ENCODE data around the gene ARMH3.
"Not testable (repeated sequence)": the region's sequence is repeated elsewhere in the genome, so short reads cannot be mapped to it uniquely, and the experiment has no call there.

Gene ARMH3

GRCh38 chr10:102040305-102041050, 15.5 kb downstream of the ARMH3 start:
- no peak for DNase-seq

- DNase-seq = no peak
Observed at GRCh38 chr10:102038410-102038809, 17.6 kb downstream of the ARMH3 start.

- not testable (repeated sequence) for DNase-seq
Observed at GRCh38 chr10:102035807-102036206, 20.2 kb downstream of the ARMH3 start.

GRCh38 chr10:102033787-102034186, 22.2 kb downstream of the ARMH3 start:
- DNase-seq = no peak

DNA sequence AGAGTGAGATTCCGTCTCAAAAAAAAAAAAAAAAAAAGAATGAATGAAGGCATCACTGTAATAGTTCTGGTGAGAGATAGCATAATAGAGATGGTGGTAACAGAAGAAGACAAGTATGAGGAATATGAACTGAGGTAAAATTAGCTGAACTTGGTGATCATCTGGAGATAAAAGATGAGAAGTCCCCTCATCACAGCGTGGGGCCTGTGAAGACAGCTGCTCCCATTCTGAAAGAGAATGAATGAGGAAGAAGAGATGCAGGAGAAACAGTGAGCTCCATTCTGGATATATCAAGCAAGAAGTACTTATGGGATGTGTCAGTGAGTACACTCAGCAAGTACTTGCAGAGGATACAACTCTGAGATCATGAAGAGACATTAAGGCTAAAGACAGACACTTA, 28.7 kb downstream of the ARMH3 start:
- DNase-seq = no peak

DNA sequence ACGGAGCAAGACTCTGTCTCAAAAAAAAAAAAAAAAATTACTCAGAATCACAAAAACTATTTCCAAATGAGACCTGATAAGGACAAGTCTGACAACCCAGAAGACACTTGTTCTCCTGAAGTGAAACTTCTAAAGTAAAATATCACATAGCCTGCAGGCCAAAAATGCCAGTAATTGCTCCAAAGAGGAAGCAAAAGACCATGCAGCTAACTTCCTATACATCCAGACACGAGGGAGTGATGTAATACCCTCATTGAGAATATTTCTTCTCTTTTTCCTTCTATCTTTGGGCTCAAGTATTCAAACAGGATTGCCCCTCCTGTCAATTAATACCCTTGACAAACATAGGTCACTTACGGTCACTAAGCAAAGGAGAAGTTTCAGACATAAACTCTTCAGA, 31.2 kb downstream of the ARMH3 start:
- DNase-seq = no peak

DNA sequence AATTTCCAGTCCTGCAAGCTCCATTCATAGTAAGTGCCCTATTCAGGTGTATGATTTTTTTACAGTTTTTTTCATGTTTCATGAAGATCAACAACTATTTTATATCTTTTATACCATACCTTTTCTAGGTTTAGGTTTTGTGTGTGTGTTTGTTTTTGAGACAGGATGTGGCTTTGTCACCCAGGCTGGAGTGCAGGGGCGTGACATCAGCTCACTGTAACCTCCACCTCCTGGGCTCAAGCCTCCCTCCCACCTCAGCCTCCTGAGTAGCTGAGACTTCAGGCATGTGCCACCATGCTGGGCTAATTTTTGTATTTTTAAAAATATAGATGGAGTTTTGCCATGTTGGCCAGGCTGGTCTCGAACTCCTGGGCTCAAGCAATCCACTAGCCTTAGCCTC, 35.0 kb downstream of the ARMH3 start:
- no peak for DNase-seq

- no peak for DNase-seq
Observed at GRCh38 chr10:102017295-102017694, 38.7 kb downstream of the ARMH3 start.

- no peak for DNase-seq
Observed at GRCh38 chr10:102016416-102016815, 39.6 kb downstream of the ARMH3 start.

GRCh38 chr10:102010961-102011360, 45.0 kb downstream of the ARMH3 start:
- DNase-seq = no peak

DNA sequence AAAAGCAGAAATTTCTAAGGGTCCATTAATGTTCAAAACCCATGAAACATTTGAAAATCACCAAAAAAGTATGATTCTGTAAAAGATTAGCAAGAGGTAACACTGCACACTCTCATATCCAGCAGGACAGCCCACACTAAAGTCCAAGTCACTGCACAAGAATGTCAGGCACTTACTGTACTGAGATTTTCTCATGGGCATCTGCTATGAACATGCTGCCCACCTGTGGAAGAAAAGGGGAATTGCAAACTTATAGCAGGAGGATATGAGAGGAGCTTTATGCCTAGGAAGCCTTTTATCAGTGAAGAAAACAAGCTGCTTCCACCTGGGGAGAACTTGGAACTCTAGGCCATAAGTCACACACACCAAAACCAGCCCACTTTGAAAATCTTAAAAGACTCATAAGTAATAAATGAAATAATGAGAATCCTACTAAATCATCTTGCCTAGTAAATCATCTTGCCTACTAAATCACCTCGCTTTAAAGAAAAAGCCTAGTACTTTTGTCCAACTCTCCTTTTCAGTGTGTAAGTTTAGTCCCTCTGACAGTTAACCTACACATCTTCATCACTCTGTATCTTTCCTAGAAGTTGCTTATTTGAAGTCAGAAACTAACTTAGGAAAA, 46.1 kb downstream of the ARMH3 start:
- DNase-seq = peak; percentile 62

GRCh38 chr10:102007796-102008195, 48.2 kb downstream of the ARMH3 start:
- DNase-seq = no peak

DNA sequence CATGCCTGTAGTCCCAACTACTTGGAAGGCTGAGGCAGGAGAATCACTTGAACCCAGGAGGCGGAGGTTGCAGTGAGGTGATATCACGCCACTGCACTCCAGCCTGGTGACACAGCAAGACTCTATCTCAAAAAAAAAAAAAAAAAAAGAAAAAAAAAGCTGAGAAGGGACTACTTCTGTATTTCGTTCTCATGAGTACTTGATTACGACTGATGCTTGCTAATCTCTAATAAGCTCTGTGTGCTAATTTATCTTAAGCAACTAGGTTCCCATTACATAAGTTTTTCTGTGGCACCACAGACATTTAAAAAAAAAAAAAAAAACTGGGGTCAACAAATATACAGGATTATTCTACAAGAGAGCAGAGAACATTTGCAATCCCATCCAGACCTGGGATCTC, 48.9 kb downstream of the ARMH3 start:
- DNase-seq = not testable (repeated sequence)

- no peak for DNase-seq
Observed at GRCh38 chr10:102004376-102004775, 51.6 kb downstream of the ARMH3 start.

DNA sequence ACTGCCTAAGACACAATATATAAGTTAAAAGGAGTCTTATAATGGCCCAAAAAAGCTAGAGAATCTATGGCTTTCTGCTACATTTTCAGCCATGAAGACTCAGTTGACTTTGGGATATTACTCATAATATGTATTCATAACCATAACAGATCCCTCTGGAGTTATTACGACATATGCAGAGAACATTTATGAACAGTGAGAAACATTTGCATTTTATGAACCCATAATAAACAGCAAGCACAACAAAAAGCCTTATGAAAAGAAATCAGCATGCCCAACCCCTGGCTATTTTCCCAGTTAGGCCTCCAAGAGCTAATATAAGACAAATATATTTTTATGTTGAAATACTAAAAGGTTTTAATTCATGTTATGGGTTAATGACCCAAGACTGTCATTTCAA, 52.4 kb downstream of the ARMH3 start:
- DNase-seq = no peak

DNA sequence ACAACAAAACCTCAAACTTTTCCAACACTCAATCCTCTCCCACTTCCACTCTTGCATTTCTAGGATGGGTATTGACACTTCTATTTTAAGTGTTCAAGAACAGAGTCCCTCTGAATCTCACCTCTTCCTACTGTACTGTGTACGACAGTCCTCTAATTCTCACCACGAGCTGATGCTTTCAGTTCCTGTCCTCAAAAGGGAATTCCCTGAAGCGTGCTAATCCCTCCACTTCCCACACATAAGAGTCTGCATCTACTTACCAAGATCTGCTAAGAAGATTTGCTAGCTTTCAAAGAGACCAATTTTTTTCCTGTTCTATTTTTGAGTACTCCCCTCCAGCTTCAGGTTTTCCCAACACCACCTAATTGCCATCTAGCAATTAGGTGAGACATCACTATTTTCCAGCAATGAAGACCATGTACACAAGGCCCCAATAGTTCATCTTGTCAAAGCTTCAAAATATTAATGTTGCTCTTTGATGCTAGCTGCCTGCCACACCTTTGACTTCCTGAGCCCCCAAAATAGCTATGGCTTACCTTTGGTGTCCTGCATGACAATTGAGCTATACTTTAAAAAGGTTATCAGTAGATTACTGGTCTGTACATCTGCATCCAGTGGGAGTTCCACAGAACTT, 54.4 kb downstream of the ARMH3 start:
- DNase-seq = no peak

DNA sequence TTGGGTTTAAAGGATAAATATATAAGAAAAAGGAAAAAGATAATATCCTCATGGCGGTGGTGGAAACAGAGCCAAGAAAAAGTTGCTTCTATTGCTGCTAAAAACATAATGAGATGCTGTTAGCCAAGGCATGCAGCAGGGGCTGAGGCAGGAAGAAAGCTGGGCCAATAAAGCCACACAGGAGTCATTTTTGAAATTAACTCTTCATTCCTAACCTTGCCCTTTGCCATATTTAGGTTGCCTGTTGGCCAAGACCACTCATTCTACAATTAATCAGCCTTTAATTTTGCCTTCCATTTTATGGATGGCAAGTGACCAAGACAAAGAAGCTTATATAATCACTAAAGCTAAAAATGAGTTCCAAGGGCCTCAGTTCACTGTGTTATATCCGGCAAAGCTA, 58.2 kb downstream of the ARMH3 start:
- no peak for DNase-seq

DNA sequence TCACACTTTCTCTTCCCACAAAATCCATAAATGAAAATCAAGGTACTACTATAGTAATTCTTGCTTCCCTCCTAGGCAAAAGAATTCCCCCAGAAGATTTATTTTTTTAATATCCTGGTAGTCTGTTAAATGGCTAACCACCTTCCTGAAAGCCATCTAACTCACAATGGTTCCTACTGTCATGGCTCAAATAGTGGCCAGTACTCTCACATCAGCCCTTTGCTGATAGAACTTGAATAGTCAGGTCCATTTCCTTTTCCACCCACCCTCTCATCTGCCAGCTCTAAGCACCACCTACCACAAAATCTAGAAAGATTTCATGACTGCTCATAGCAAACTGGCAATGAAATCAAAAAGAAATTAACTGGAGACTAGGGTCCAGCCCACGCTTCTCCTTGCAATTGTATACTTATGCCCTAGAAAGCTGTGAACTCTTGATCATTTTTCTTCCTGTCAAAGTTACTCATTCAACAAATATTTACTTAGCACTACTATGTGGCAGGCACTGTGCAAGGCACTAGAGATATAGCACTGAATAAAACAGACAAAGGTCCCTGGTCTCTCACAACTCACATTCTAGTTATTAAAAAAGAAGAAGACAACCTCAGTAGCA, 60.4 kb downstream of the ARMH3 start:
- no peak for DNase-seq

- no peak for DNase-seq
Observed at GRCh38 chr10:101993651-101994200, 62.2 kb downstream of the ARMH3 start.

GRCh38 chr10:101993221-101993620, 62.8 kb downstream of the ARMH3 start:
- no peak for DNase-seq

DNA sequence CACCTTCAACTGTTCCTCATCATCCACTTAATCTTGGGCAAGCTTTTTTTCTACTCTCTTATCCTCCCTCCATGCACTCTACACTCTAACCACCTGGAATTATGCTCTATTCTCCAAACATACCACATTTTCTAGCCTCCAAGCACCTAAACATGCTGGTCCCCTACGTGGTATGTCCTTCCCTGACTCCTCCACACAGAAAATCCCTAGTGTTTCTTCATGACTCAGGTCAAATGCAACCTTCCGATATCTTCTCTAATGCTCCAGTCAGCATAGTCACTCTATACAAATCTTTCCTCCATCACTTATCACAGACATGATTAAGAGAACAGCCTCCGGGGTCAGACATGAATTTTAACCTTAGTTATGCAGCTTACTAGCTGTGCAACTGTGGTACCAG, 68.8 kb downstream of the ARMH3 start:
- no peak for DNase-seq

- DNase-seq = no peak
Observed at GRCh38 chr10:101986624-101986971, 69.4 kb downstream of the ARMH3 start.

DNA sequence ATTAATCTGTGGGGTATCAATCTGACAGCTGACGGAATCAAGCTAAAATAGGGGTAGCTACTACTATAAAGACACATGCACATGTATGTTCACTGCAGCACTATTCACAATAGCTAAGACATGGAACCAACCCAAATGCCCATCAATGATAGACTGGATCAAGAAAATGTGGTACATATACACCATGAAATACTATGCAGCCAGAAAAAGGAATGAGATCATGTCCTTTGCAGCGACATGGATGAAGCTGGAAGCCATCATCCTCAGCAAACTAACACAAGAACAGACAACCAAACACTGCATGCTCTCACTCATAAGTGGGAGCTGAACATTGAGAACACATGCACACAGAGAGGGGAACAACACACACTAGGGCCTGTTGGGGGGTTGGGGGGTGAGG, 75.3 kb downstream of the ARMH3 start:
- DNase-seq = not testable (repeated sequence)

All from activated effector memory CD4-positive, alpha-beta T cell treated with anti-CD3 and anti-CD28 coated beads, Interleukin-2, amount 50 U/mL, for 16 hours (primary cell).